ENCODE measurements around the gene PDE4A. TPM values are rescaled to one million over a fixed set of nuclear protein-coding genes. Genes with fewer than 3 reads are reported as not detected.
"Not testable (repeated sequence)": the region's sequence is repeated elsewhere in the genome, so short reads cannot be mapped to it uniquely, and the experiment has no call there.

PDE4A gene
- total and polyA plus RNA-seq, 2 of the 8 experiments (the other 6 are each of a cell fraction or from before 2014, with no cell fraction given) = 2.0 to 4.4 TPM

GRCh38 chr19:10374931-10375330 is 45.4 kb upstream of the PDE4A start (continued):
- no peak for TF ChIP-seq PHF8 (conservative IDR thresholded peaks at IDR 0.05; ENCODE audit: low read depth, low read length)
- TF ChIP-seq POLR2AphosphoS5 (IDR thresholded peaks at IDR 0.05; ENCODE audit: low read depth, low read length) = no peak
- TF ChIP-seq SIN3A (conservative IDR thresholded peaks at IDR 0.05 in 1 of 2, IDR thresholded peaks at IDR 0.05 in 1 of 2; ENCODE audit: low read depth in 1 of 2, low read length in 2 of 2) = no peak

- H3K79me1 ChIP-seq (ENCODE audit: low read depth, low read length); H3K79me2 ChIP-seq (ENCODE audit: control insufficient read depth in 1 of 2, insufficient read depth in 2 of 2, low read length in 2 of 2); POLR2A ChIA-PET (ENCODE audit: partially characterized antibody); H4K5ac ChIP-seq (ENCODE audit: insufficient read length, low read depth, low read length); H4K20me1 ChIP-seq (replicated peaks in 1 of 2; ENCODE audit: control insufficient read depth in 1 of 2, insufficient read depth in 2 of 2, low read length in 2 of 2); H3K9me3 ChIP-seq (ENCODE audit: insufficient read depth in 2 of 2, low read depth in 1 of 2, low read length in 1 of 2); H3K18ac ChIP-seq (ENCODE audit: extremely low read depth, low read length); DNase-seq (ENCODE audit: low read depth in 1 of 2, low spot score in 2 of 2); FAIRE-seq; H3K56ac ChIP-seq (replicated peaks; ENCODE audit: insufficient read length, low read depth, low read length); H3K23ac ChIP-seq (ENCODE audit: insufficient read length); H2AFZ ChIP-seq (ENCODE audit: low read length); H2BK20ac ChIP-seq (ENCODE audit: low read length); H2BK15ac ChIP-seq (ENCODE audit: low read length); H3K27me3 ChIP-seq (replicated peaks in 1 of 4; ENCODE audit: control insufficient read depth in 3 of 4, extremely low read depth in 1 of 4, insufficient read depth in 3 of 4, low read length in 3 of 4); H2BK120ac ChIP-seq (replicated peaks; ENCODE audit: low read depth, low read length); H4K8ac ChIP-seq (ENCODE audit: extremely low read depth, insufficient read depth, low read length); H3K27ac ChIP-seq (ENCODE audit: low read depth, low read length); H3K4me3 ChIP-seq (ENCODE audit: extremely low read depth in 1 of 4, insufficient read depth in 2 of 4, low read depth in 3 of 4, low read length in 4 of 4); H4K91ac ChIP-seq (replicated peaks; ENCODE audit: insufficient read length, low read length); H3K14ac ChIP-seq (ENCODE audit: insufficient read length); H2BK5ac ChIP-seq (ENCODE audit: low read depth, low read length); H2AK5ac ChIP-seq (ENCODE audit: low read depth, low read length); H2BK12ac ChIP-seq (ENCODE audit: low read depth, low read length); H3K4me1 ChIP-seq (replicated peaks in 1 of 4; ENCODE audit: control insufficient read depth in 3 of 4, insufficient read depth in 4 of 4, low read length in 3 of 4); H3K4me2 ChIP-seq (ENCODE audit: insufficient read depth in 1 of 2, low read depth in 2 of 2, low read length in 2 of 2); H3K4ac ChIP-seq (replicated peaks; ENCODE audit: insufficient read length, low read depth, low read length); H3K9ac ChIP-seq (replicated peaks in 1 of 4; ENCODE audit: extremely low read depth in 1 of 4, low read depth in 3 of 4, low read length in 3 of 4); H3K36me3 ChIP-seq (ENCODE audit: control insufficient read depth in 2 of 4, insufficient read depth in 4 of 4, low read length in 3 of 4): not testable (repeated sequence)
- WGBS, 2 experiments (ENCODE audit: extremely low coverage in 1 of 2, insufficient coverage in 1 of 2, insufficient read length in 1 of 2, insufficient replicate concordance in 2 of 2, low coverage in 1 of 2, low lambda C conversion rate in 2 of 2, missing lambda C conversion rate in 1 of 2) = 92% methylated on average over 2 of the region's 2 CpGs; no CpG with 5 or more reads in 1 of the 2 experiments
- H3K23me2 ChIP-seq (ENCODE audit: low read depth, low read length) = peaks cover 18% of the 10 kb centered on the region
- CTCF ChIA-PET (ENCODE audit: partially characterized antibody) = interaction anchor here (0.9 to 8.1 kb wide), 2 partner anchors 13 to 106 kb away, joined by 3 to 47 read pairs; partner anchors contain the start of gene ICAM1
Observed at GRCh38 chr19:10377140-10377640, 43.1 kb upstream of the PDE4A start.

All from H1 (cell line).